ENCODE data around the gene GSK3B.

DNA sequence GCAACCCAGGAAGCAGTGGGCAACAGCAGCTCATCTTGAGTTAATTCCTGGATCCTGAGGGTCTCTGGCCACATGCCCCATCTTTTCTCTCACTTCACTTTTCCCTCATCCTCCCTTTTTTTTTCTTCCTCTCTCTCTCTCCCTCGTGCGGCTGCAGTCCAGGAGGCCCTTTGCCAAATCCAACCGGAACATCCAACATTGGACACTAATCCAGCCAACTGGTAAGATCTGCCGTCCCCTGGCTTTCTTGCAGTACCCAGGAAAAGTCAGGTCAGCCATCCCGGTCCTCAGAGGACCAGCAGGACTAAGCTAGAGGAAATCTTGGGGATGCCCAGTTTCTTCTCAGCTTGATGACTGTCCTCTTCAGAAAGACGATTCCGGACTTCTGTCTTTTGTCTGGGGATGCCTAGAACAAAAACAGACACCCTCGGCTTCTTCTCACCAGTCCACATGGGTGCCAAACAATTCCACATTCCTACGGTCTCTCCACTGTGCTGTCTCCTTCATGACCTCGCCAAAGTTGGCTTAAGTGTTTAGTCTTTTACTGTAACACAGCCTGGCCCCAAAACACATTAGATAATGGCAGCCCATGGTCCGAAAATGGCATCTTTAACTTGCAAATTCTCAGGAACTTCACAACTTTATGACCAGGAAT, 115.6 kb downstream of the GSK3B start:
- TF ChIP-seq, protein P1, sequence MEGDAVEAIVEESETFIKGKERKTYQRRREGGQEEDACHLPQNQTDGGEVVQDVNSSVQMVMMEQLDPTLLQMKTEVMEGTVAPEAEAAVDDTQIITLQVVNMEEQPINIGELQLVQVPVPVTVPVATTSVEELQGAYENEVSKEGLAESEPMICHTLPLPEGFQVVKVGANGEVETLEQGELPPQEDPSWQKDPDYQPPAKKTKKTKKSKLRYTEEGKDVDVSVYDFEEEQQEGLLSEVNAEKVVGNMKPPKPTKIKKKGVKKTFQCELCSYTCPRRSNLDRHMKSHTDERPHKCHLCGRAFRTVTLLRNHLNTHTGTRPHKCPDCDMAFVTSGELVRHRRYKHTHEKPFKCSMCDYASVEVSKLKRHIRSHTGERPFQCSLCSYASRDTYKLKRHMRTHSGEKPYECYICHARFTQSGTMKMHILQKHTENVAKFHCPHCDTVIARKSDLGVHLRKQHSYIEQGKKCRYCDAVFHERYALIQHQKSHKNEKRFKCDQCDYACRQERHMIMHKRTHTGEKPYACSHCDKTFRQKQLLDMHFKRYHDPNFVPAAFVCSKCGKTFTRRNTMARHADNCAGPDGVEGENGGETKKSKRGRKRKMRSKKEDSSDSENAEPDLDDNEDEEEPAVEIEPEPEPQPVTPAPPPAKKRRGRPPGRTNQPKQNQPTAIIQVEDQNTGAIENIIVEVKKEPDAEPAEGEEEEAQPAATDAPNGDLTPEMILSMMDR (IDR thresholded peaks at IDR 0.05): no peak
- no peak for TF ChIP-seq POLR2A (IDR thresholded peaks at IDR 0.05)
